ENCODE data around the gene LILRA6. TPM values are rescaled to one million over a fixed set of nuclear protein-coding genes. Genes with fewer than 3 reads are reported as not detected.
A peak's percentile ranks its signal among the peaks of the same experiment; 100 is the strongest.
"Not testable (repeated sequence)": the region's sequence is repeated elsewhere in the genome, so short reads cannot be mapped to it uniquely, and the experiment has no call there.

LILRA6 gene
- total and polyA plus RNA-seq, 9 donors: 0.71 to 2.6 (median 1.7) TPM

DNA sequence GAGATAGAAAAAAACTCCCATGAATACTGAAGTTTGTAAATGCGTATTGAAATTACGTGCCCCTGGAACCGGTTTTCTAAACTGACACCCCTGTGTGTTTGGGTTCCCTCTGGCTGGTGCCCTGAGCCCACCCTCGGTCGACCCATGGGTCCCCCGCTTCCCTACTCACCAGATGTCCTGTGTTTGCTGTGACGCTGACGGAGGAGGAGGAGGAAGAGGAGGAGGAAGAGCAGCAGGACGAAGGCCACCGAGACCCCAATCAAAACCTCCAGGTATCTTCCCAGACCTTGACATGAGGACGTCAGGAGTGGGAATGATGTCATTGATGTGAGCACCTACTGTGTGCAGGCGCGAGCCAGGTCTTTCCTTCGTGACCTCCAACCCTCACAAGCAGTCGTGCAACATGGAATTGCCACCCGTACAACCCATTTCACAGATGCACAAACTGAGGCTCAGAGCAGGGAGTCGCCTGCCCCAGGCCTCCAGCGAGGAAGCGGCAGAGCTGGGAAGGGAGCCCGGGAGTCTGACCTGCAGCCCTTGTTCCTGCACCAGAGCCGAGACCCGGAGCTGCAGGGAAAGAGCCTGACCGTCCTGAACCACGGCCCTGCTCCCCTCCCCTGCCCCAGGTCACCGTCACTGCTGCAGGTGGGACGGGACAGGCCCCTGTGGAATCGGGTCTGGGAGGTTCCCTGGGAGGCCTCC, 23.5 kb downstream of the LILRA6 start:
- DNase-seq: no peak
- no peaks in the 10 kb centered on the region for H3K9me3 ChIP-seq (replicated peaks; ENCODE audit: control insufficient read depth, low read depth, low read length)
- no peak overlapping the region for H3K4me3 ChIP-seq (ENCODE audit: low read length)
- WGBS (ENCODE audit: insufficient coverage): 87% methylated on average over 13 of the region's 27 CpGs
- H3K27me3 ChIP-seq (ENCODE audit: control insufficient read depth, insufficient read depth, low read length): no peaks in the 10 kb centered on the region
- H3K4me1 ChIP-seq (ENCODE audit: control insufficient read depth, insufficient read depth, low read length): no peaks in the 10 kb centered on the region
- H3K36me3 ChIP-seq (ENCODE audit: control insufficient read depth, insufficient read depth, low read length): no peaks in the 10 kb centered on the region
- H3K27ac ChIP-seq (ENCODE audit: low read length): no peak overlapping the region

DNA sequence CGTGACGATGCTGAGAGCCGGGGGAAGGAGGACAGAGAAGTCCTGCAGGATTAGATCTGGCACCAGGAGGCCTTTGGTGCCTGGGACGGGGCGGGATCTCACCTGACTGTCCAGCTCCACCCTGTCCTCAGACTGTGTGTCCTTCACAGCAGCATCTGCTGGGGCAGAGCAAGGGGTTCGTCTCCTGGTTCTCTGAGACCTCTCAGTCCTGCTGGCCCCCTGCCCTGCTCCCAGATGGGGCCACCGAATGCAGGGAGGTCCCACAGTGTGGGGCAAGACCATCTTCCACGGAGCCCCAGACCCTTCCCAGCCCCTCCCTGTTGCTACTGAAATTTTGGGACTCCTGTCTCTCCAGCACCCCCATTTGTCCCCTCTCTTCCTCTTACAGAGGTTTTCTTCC, 24.3 kb downstream of the LILRA6 start:
- Histone ChIP-seq H3K27ac (ENCODE audit: low read length) (no peak overlapping the region), H3K9me3 (replicated peaks; ENCODE audit: control insufficient read depth, low read depth, low read length) (no peaks in the 10 kb centered on the region), H3K36me3 (ENCODE audit: control insufficient read depth, insufficient read depth, low read length) (no peaks in the 10 kb centered on the region), H3K4me1 (ENCODE audit: control insufficient read depth, insufficient read depth, low read length) (no peaks in the 10 kb centered on the region), H3K4me3 (ENCODE audit: low read length) (no peak overlapping the region), H3K27me3 (ENCODE audit: control insufficient read depth, insufficient read depth, low read length) (no peaks in the 10 kb centered on the region)
- WGBS (ENCODE audit: insufficient coverage): 56% methylated on average over 5 of the region's 8 CpGs
- DNase-seq: no peak

DNA sequence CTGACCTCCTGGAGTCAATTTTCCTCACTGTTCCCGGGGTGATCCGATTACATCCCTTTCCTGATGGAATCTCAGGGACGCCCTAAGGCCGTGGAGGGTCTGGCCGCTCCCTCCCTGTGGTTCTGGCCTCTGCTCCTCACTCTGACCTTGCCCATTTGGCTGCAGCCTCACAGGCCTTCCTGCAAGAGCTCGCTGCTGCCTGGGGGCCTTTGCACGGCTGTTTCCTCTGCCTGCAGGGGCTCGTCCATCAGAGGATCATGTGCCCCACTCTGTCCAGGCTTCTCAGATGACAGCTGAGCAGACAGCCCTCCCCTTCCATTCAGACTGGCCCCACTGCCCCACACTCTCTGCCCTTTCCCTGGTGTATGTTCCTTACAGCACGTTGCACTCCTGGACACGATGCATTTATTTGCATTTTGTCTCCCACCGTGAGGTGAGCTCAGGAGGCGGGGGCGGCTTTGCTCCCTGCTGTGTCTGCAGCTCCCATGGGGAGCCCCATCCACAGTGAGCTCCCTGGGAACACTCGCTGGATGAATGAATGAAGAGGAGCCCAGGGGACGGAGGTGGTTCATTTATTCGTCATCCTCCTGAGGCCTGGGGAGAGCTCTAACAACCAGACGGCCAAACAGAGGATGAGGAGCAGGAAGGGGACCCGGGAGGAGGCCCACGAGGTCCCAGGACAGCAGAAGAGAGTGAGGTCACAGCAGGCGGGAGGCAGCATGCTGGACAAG, 24.9 kb downstream of the LILRA6 start:
- not testable (repeated sequence) for H3K4me3 ChIP-seq (ENCODE audit: low read length); H3K36me3 ChIP-seq (ENCODE audit: control insufficient read depth, insufficient read depth, low read length); H3K4me1 ChIP-seq (ENCODE audit: control insufficient read depth, insufficient read depth, low read length); H3K27ac ChIP-seq (ENCODE audit: low read length); DNase-seq; H3K9me3 ChIP-seq (replicated peaks; ENCODE audit: control insufficient read depth, low read depth, low read length); H3K27me3 ChIP-seq (ENCODE audit: control insufficient read depth, insufficient read depth, low read length)
- WGBS (ENCODE audit: insufficient coverage): 34% methylated on average over 10 of the region's 20 CpGs

DNA sequence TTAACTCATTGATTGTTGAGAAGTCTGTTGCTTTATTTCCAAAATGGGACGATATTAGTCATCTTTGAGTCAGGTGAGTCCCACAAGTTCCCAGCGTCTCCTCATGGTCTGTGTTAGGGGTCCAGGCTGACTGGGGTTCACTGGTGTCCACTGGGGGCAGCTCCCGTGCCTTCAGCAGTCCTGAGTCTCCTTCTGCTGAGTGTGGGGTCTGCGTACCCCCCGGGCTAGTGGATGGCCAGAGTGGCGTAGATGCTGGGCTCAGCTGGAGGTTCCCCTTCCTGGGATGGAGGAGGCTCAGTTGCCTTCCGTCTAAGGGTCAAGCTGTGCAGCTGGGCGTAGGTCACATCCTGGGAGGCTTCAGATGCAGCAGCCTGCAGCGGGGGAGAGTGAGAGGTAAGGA, 25.7 kb downstream of the LILRA6 start:
- no peak overlapping the region for H3K4me3 ChIP-seq (ENCODE audit: low read length)
- DNase-seq: no peak
- no peaks in the 10 kb centered on the region for H3K27me3 ChIP-seq (ENCODE audit: control insufficient read depth, insufficient read depth, low read length)
- WGBS (ENCODE audit: insufficient coverage): 64% methylated on average over 4 of the region's 9 CpGs
- H3K9me3 ChIP-seq (replicated peaks; ENCODE audit: control insufficient read depth, low read depth, low read length): no peaks in the 10 kb centered on the region
- H3K36me3 ChIP-seq (ENCODE audit: control insufficient read depth, insufficient read depth, low read length): no peaks in the 10 kb centered on the region
- H3K4me1 ChIP-seq (ENCODE audit: control insufficient read depth, insufficient read depth, low read length): no peaks in the 10 kb centered on the region
- H3K27ac ChIP-seq (ENCODE audit: low read length): no peak overlapping the region

DNA sequence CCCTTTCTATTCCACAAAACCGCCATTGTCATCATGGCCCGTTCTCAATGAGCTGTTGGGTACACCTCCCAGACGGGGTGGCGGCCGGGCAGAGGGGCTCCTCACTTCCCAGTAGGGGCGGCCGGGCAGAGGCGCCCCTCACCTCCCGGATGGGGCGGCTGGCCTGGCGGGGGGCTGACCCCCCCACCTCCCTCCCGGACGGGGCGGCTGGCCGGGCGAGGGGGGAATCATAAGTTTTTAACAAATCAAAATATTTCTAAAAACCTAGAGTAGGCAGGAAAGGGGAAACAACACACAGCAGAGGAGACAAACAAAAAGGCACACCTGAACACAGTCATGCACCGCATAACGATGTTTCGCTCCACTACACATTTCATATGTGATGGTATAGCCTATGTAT, 27.9 kb downstream of the LILRA6 start:
- WGBS (ENCODE audit: insufficient coverage): no CpG with 5 or more reads among the region's 19 CpGs
- not testable (repeated sequence) for H3K9me3 ChIP-seq (replicated peaks; ENCODE audit: control insufficient read depth, low read depth, low read length); H3K4me3 ChIP-seq (ENCODE audit: low read length); H3K27ac ChIP-seq (ENCODE audit: low read length); DNase-seq; H3K36me3 ChIP-seq (ENCODE audit: control insufficient read depth, insufficient read depth, low read length); H3K27me3 ChIP-seq (ENCODE audit: control insufficient read depth, insufficient read depth, low read length); H3K4me1 ChIP-seq (ENCODE audit: control insufficient read depth, insufficient read depth, low read length)

DNA sequence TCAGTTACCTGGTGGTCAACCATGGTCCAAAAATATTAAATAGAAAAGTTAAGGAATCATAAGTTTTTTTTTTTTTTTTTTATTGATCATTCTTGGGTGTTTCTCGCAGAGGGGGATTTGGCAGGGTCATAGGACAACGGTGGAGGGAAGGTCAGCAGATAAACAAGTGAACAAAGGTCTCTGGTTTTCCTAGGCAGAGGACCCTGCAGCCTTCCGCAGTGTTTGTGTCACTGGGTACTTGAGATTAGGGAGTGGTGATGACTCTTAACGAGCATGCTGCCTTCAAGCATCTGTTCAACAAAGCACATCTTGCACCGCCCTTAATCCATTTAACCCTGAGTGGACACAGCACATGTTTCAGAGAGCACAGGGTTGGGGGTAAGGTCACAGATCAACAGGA, 28.4 kb downstream of the LILRA6 start:
- DNase-seq; H3K27me3 ChIP-seq (ENCODE audit: control insufficient read depth, insufficient read depth, low read length); H3K4me1 ChIP-seq (ENCODE audit: control insufficient read depth, insufficient read depth, low read length); H3K36me3 ChIP-seq (ENCODE audit: control insufficient read depth, insufficient read depth, low read length); H3K9me3 ChIP-seq (replicated peaks; ENCODE audit: control insufficient read depth, low read depth, low read length); H3K27ac ChIP-seq (ENCODE audit: low read length); H3K4me3 ChIP-seq (ENCODE audit: low read length): not testable (repeated sequence)
- WGBS (ENCODE audit: insufficient coverage): no CpG with 5 or more reads among the region's 5 CpGs

DNA sequence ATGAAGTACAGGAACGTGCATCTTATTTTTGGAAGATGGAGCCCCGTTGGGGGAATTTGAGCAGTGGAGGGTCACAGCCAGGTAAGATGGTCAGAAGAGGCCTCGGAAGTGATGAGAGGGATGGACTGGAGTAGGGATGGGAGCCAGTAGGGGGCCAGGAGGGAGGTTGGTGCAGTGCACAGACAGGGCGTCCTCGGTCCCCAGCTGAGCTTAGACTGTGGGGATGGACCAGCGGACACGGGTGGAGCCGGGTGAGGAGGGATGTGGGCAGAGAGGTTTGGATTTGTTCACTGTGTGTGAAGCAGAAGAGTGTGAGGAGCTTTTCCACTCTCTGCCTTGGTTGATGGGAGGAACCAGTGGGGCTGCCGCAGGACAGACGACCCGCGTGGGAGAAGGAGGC, 31.4 kb downstream of the LILRA6 start:
- H3K27ac ChIP-seq (ENCODE audit: low read length): no peak overlapping the region
- no peak overlapping the region for H3K4me3 ChIP-seq (ENCODE audit: low read length)
- WGBS (ENCODE audit: insufficient coverage): 72% methylated on average over 8 of the region's 12 CpGs
- peaks cover 28% of the 10 kb centered on the region for H3K4me1 ChIP-seq (ENCODE audit: control insufficient read depth, insufficient read depth, low read length)
- no peak for DNase-seq
- H3K9me3 ChIP-seq (replicated peaks; ENCODE audit: control insufficient read depth, low read depth, low read length): no peaks in the 10 kb centered on the region
- no peaks in the 10 kb centered on the region for H3K27me3 ChIP-seq (ENCODE audit: control insufficient read depth, insufficient read depth, low read length)
- H3K36me3 ChIP-seq (ENCODE audit: control insufficient read depth, insufficient read depth, low read length): peaks cover 27% of the 10 kb centered on the region

DNA sequence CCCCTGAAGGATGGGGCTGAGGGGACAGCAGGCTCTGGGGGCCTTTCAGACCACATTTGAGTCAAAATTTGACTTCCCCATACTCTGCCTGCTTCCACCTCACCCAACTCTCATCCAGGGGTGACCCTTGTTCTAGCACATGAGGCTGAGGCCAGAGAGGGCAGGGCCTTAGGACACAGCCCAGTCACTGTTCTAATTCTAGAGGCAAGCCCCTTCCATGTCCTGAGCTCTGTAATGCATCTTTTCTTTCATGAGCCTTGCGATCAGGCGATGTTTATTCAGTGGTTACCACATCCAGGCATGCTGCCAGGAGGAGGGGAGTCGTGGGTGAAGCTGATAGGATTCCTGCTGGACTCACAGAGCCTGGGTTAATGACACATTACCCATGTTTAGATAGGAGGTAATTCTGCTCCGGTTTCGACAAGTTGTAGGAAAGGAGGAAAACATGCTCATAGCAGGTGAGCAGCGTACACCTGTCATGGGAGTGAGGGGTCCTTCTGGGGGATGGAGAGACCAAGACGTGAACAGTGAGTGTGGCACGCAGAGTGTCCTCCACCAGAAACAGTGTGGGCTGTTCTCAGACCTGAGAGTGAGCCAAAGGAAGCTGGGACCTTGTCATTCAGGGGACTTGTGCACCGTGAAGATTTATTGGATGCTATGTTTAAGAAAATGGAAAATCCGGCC, 32.6 kb downstream of the LILRA6 start:
- peaks cover 39% of the 10 kb centered on the region for H3K36me3 ChIP-seq (ENCODE audit: control insufficient read depth, insufficient read depth, low read length)
- H3K27me3 ChIP-seq (ENCODE audit: control insufficient read depth, insufficient read depth, low read length): no peaks in the 10 kb centered on the region
- no peaks in the 10 kb centered on the region for H3K9me3 ChIP-seq (replicated peaks; ENCODE audit: control insufficient read depth, low read depth, low read length)
- H3K4me3 ChIP-seq (ENCODE audit: low read length): no peak overlapping the region
- peak; percentile 69 for DNase-seq
- peak overlapping the region; percentile 82 for H3K27ac ChIP-seq (ENCODE audit: low read length)
- peaks cover 30% of the 10 kb centered on the region for H3K4me1 ChIP-seq (ENCODE audit: control insufficient read depth, insufficient read depth, low read length)
- WGBS (ENCODE audit: insufficient coverage): 79% methylated on average over 8 of the region's 10 CpGs

DNA sequence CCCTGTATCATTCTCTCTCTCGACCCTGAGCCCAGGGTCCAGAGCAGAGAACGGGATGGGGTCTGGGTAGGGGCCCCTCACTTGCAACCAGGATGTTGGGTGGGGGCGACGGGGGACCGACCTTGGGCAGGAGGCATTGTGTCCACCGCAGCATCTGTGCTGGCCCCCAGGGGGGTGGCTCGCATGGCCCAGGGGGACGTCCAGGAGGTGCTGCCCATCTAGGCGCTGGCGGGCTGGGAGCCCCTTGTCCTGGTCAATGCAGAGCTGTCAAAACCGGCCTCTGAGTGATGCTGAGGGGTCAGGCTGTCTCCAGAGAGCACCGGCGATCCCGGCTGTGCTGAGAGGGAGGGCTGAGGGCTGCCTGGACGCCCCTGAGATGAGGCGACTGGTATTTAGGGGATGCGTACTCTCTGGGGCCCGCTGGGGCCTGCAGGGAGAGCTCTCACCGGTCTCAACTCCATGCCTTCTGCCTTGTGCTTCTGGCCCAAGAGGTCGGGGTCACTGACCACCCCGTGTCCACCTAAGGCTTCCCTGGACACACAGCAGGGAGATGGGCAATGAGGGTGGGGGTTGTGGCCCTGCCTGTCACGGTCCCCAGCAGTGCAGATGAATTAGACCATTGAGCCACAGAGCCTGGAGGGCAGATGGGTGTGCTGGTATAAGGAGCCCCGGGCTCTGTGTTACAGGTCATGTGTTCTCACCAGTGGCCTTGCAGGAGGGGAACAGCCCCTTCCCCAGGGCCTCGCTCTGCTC, 33.4 kb downstream of the LILRA6 start:
- no peaks in the 10 kb centered on the region for H3K27me3 ChIP-seq (ENCODE audit: control insufficient read depth, insufficient read depth, low read length)
- H3K4me3 ChIP-seq (ENCODE audit: low read length): no peak overlapping the region
- peaks cover 46% of the 10 kb centered on the region for H3K36me3 ChIP-seq (ENCODE audit: control insufficient read depth, insufficient read depth, low read length)
- H3K4me1 ChIP-seq (ENCODE audit: control insufficient read depth, insufficient read depth, low read length): peaks cover 34% of the 10 kb centered on the region
- H3K9me3 ChIP-seq (replicated peaks; ENCODE audit: control insufficient read depth, low read depth, low read length): no peaks in the 10 kb centered on the region
- 44% methylated on average over 23 of the region's 24 CpGs for WGBS (ENCODE audit: insufficient coverage)
- DNase-seq: no peak
- H3K27ac ChIP-seq (ENCODE audit: low read length): peak overlapping the region; percentile 82

DNA sequence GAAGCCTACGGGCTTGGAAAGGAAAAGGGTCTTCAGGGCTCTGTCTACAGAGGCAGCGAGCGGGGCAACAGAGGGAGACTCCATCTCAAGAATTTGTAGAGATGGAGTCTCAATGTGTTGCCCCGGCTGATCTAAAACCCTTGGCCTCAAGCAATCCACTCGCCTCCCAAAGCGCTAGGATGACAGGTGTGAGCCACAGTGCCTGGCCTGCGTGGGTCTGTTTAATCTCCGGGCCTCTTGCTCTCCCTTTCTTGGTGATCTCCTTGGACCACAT, 33.9 kb downstream of the LILRA6 start:
- peaks cover 35% of the 10 kb centered on the region for H3K4me1 ChIP-seq (ENCODE audit: control insufficient read depth, insufficient read depth, low read length)
- no peak for DNase-seq
- H3K9me3 ChIP-seq (replicated peaks; ENCODE audit: control insufficient read depth, low read depth, low read length): no peaks in the 10 kb centered on the region
- H3K27ac ChIP-seq (ENCODE audit: low read length): peak overlapping the region; percentile 82
- 40% methylated on average over 7 of the region's 8 CpGs for WGBS (ENCODE audit: insufficient coverage)
- H3K36me3 ChIP-seq (ENCODE audit: control insufficient read depth, insufficient read depth, low read length): peaks cover 51% of the 10 kb centered on the region
- no peaks in the 10 kb centered on the region for H3K27me3 ChIP-seq (ENCODE audit: control insufficient read depth, insufficient read depth, low read length)
- H3K4me3 ChIP-seq (ENCODE audit: low read length): no peak overlapping the region
